ENCODE results near the gene MAP3K20. TPM values are rescaled to one million over a fixed set of nuclear protein-coding genes. Genes with fewer than 3 reads are reported as not detected.

The MAP3K20 gene
- polyA plus RNA-seq, 1 of the 3 experiments (the other 2 are of a cell fraction): 8.5 TPM

DNA sequence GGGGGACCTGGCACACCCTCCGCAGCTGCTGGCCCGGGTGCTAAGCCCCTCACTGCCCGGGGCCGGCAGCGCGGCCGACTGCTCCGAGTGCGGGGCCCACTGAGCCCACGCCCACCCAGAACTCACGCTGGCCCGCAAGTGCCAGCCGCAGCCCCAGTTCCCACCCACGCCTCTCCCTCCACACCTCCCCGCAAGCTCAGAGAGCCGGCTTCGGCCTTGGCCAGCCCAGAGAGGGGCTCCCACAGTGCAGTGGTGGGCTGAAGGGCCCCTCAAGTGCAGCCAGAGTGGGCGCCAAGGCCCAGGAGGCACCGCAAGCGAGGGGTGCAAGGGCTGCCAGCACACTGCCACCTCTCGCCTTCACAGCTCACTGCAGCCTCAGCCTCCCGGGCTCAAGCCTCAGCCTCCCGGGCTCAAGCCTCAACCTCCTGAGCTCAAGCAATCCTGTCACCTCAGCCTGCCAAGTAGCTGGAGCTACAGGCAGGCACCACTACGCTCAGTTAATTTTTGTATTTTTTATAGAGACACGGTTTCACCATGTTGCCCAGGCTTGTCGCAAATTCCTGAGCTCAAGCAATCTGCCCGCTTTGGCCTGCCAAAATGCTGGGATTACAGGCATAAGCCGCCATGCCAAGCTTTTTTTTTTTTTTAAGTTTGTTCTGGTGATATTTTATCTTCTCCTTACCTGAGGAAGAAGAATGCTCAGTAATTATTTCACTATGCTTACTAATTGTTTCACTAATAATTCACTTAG is 207.3 kb downstream of the MAP3K20 start:
- H3K9me2 ChIP-seq: no peaks in the 10 kb centered on the region
- no peak overlapping the region for H2AFZ ChIP-seq (ENCODE audit: low read depth)
- H3K79me2 ChIP-seq (ENCODE audit: insufficient read depth): no peaks in the 10 kb centered on the region
- 84% methylated on average over 25 of the region's 28 CpGs for WGBS (ENCODE audit: low lambda C conversion rate)
- H3K27me3 ChIP-seq (ENCODE audit: insufficient read depth): no peaks in the 10 kb centered on the region
- no peaks in the 10 kb centered on the region for H3K36me3 ChIP-seq (replicated peaks in 1 of 2; ENCODE audit: control insufficient read depth in 1 of 2, insufficient read depth in 2 of 2, low read length in 1 of 2)
- no peaks in the 10 kb centered on the region for H3F3A ChIP-seq (replicated peaks; ENCODE audit: insufficient read depth)
- H3K4me3 ChIP-seq (ENCODE audit: low read depth in 2 of 2, low read length in 1 of 2): no peak overlapping the region
- no peak overlapping the region for H3K9ac ChIP-seq
- no peak overlapping the region for H3K4me2 ChIP-seq
- TF ChIP-seq MEF2A (IDR thresholded peaks at IDR 0.05; ENCODE audit: borderline replicate concordance, low read depth) (no peak), RAD21 (IDR thresholded peaks at IDR 0.05; ENCODE audit: low read length) (no peak), EZH2phosphoT487 (IDR thresholded peaks at IDR 0.05; ENCODE audit: borderline replicate concordance, low read depth) (no peak), ELF1 (IDR thresholded peaks at IDR 0.05) (no peak), SMC3 (IDR thresholded peaks at IDR 0.05; ENCODE audit: low read depth, low read length) (no peak), TEAD4 (IDR thresholded peaks at IDR 0.05; ENCODE audit: borderline replicate concordance, insufficient read depth) (no peak), TCF12 (IDR thresholded peaks at IDR 0.05) (no peak), GATA2 (CRISPR knock-in tag; IDR thresholded peaks at IDR 0.05) (no peak), EP300 (IDR thresholded peaks at IDR 0.05; ENCODE audit: borderline replicate concordance in 1 of 2, low read depth in 1 of 2, low read length in 1 of 2) (no peak), FOXM1 (IDR thresholded peaks at IDR 0.05; ENCODE audit: low read depth) (no peak), RCOR1 (IDR thresholded peaks at IDR 0.05; ENCODE audit: low read length) (no peak), RFX5 (IDR thresholded peaks at IDR 0.05; ENCODE audit: low read length) (no peak), FOSL2 (IDR thresholded peaks at IDR 0.05; ENCODE audit: borderline replicate concordance, low read depth) (no peak), SIN3A (IDR thresholded peaks at IDR 0.05; ENCODE audit: borderline replicate concordance, low read depth, low read length) (no peak), FOXJ3 (CRISPR knock-in tag; IDR thresholded peaks at IDR 0.05) (no peak), TAF1 (IDR thresholded peaks at IDR 0.05; ENCODE audit: borderline replicate concordance, low read depth, low read length) (no peak), YY1 (IDR thresholded peaks at IDR 0.05; ENCODE audit: low read depth) (no peak)
- TF ChIP-seq, protein P1, sequence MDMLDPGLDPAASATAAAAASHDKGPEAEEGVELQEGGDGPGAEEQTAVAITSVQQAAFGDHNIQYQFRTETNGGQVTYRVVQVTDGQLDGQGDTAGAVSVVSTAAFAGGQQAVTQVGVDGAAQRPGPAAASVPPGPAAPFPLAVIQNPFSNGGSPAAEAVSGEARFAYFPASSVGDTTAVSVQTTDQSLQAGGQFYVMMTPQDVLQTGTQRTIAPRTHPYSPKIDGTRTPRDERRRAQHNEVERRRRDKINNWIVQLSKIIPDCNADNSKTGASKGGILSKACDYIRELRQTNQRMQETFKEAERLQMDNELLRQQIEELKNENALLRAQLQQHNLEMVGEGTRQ (IDR thresholded peaks at IDR 0.05; ENCODE audit: borderline replicate concordance, low read depth, low read length): no peak
- TF ChIP-seq, protein P2, sequence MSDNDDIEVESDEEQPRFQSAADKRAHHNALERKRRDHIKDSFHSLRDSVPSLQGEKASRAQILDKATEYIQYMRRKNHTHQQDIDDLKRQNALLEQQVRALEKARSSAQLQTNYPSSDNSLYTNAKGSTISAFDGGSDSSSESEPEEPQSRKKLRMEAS (IDR thresholded peaks at IDR 0.05; ENCODE audit: low read depth): no peak
- no peaks in the 10 kb centered on the region for H4K20me1 ChIP-seq (ENCODE audit: insufficient read depth)
- no peaks in the 10 kb centered on the region for H3K4me1 ChIP-seq (ENCODE audit: control insufficient read depth in 1 of 2, insufficient read depth in 2 of 2, low read depth in 1 of 2, low read length in 1 of 2)
- no peak for DNase-seq
- no peaks in the 10 kb centered on the region for H3K9me3 ChIP-seq
- no peak overlapping the region for H3K27ac ChIP-seq (ENCODE audit: low read depth in 2 of 2, low read length in 1 of 2)
- CTCF ChIA-PET: interaction anchor here (0.7 to 2.4 kb wide), 2 partner anchors 9 to 72 kb away, joined by 3 to 9 read pairs; no protein-coding TSS in a partner anchor
- POLR2A ChIA-PET: no interaction called here

Data from SK-N-SH (cell line).